ENCODE results near the gene ZNF674.

The ZNF674 gene

GRCh38 chrX:46506076-46506475 lies 39.1 kb downstream of the ZNF674 start:
- no peak overlapping the region for H3K4ac ChIP-seq (ENCODE audit: low read depth in 1 of 2, low read length in 2 of 2)
- no peak overlapping the region for H4K91ac ChIP-seq (ENCODE audit: low read length)
- no peak overlapping the region for H2BK5ac ChIP-seq (ENCODE audit: low read depth, low read length, poor library complexity, severe bottlenecking)
- no peaks in the 10 kb centered on the region for H3K4me1 ChIP-seq (ENCODE audit: control insufficient read depth, insufficient read depth, low read depth, low read length)
- no peak for DNase-seq
- H3K4me2 ChIP-seq (ENCODE audit: low read length, poor library complexity, severe bottlenecking): no peak overlapping the region
- no peak overlapping the region for H2BK120ac ChIP-seq (ENCODE audit: low read depth, low read length)
- peak overlapping the region in 1 of 2 experiments; percentile 19 for H3K4me3 ChIP-seq (ENCODE audit: insufficient read depth in 1 of 2, low read depth in 1 of 2, low read length in 2 of 2)
- no peak overlapping the region for H3K9ac ChIP-seq (ENCODE audit: low read length)
- H3K27ac ChIP-seq (ENCODE audit: low read length, poor library complexity, severe bottlenecking): no peak overlapping the region
- no peak overlapping the region for H4K8ac ChIP-seq (ENCODE audit: low read length)
- WGBS: 91% methylated on average over 1 of the region's 1 CpG
- no peak overlapping the region for H2BK12ac ChIP-seq (ENCODE audit: low read length in 2 of 2)
- peaks cover 65% of the 10 kb centered on the region for H3K9me3 ChIP-seq (ENCODE audit: control insufficient read depth, low read length)
- no peak overlapping the region for H2BK15ac ChIP-seq (ENCODE audit: low read depth, poor library complexity, severe bottlenecking)
- no peak overlapping the region for H3K14ac ChIP-seq (ENCODE audit: low read length in 2 of 2)
- no peak overlapping the region for H3K18ac ChIP-seq (ENCODE audit: low read depth in 1 of 2, low read length in 2 of 2)
- no peak overlapping the region for H2AK5ac ChIP-seq (ENCODE audit: low read length, severe bottlenecking)
- H3K79me1 ChIP-seq (replicated peaks; ENCODE audit: low read length, poor library complexity, severe bottlenecking): no peaks in the 10 kb centered on the region
- no peak overlapping the region for H2AFZ ChIP-seq (ENCODE audit: low read depth, low read length)
- H3K23ac ChIP-seq (ENCODE audit: low read length in 2 of 2): no peak overlapping the region
- H3K27me3 ChIP-seq (ENCODE audit: control insufficient read depth in 1 of 2, insufficient read depth in 1 of 2, low read length in 2 of 2): no peaks in the 10 kb centered on the region
- peaks cover 3 to 34% of the 10 kb centered on the region in 2 experiments for H3K36me3 ChIP-seq (ENCODE audit: control insufficient read depth in 1 of 2, insufficient read depth in 2 of 2, low read depth in 1 of 2, low read length in 2 of 2)

- H2BK5ac ChIP-seq (ENCODE audit: low read depth, low read length, poor library complexity, severe bottlenecking): no peak overlapping the region
- peaks cover 3 to 42% of the 10 kb centered on the region in 2 experiments for H3K36me3 ChIP-seq (ENCODE audit: control insufficient read depth in 1 of 2, insufficient read depth in 2 of 2, low read depth in 1 of 2, low read length in 2 of 2)
- no peak overlapping the region for H3K4me3 ChIP-seq (ENCODE audit: insufficient read depth in 1 of 2, low read depth in 1 of 2, low read length in 2 of 2)
- H4K91ac ChIP-seq (ENCODE audit: low read length): no peak overlapping the region
- no peak overlapping the region for H2BK12ac ChIP-seq (ENCODE audit: low read length in 2 of 2)
- H3K79me1 ChIP-seq (replicated peaks; ENCODE audit: low read length, poor library complexity, severe bottlenecking): no peaks in the 10 kb centered on the region
- no peak overlapping the region for H2BK15ac ChIP-seq (ENCODE audit: low read depth, poor library complexity, severe bottlenecking)
- DNase-seq: no peak
- H2AK5ac ChIP-seq (ENCODE audit: low read length, severe bottlenecking): no peak overlapping the region
- H4K8ac ChIP-seq (ENCODE audit: low read length): no peak overlapping the region
- WGBS: no CpG with 5 or more reads among the region's 2 CpGs
- H3K4ac ChIP-seq (ENCODE audit: low read depth in 1 of 2, low read length in 2 of 2): no peak overlapping the region
- H3K14ac ChIP-seq (ENCODE audit: low read length in 2 of 2): no peak overlapping the region
- no peak overlapping the region for H3K4me2 ChIP-seq (ENCODE audit: low read length, poor library complexity, severe bottlenecking)
- H3K23ac ChIP-seq (ENCODE audit: low read length in 2 of 2): no peak overlapping the region
- no peak overlapping the region for H3K27ac ChIP-seq (ENCODE audit: low read length, poor library complexity, severe bottlenecking)
- H2BK120ac ChIP-seq (ENCODE audit: low read depth, low read length): no peak overlapping the region
- H3K9ac ChIP-seq (ENCODE audit: low read length): no peak overlapping the region
- H2AFZ ChIP-seq (ENCODE audit: low read depth, low read length): no peak overlapping the region
- no peaks in the 10 kb centered on the region for H3K4me1 ChIP-seq (ENCODE audit: control insufficient read depth, insufficient read depth, low read depth, low read length)
- no peaks in the 10 kb centered on the region for H3K27me3 ChIP-seq (ENCODE audit: control insufficient read depth in 1 of 2, insufficient read depth in 1 of 2, low read length in 2 of 2)
- H3K18ac ChIP-seq (ENCODE audit: low read depth in 1 of 2, low read length in 2 of 2): no peak overlapping the region
- H3K9me3 ChIP-seq (ENCODE audit: control insufficient read depth, low read length): peaks cover 87% of the 10 kb centered on the region
Measured at GRCh38 chrX:46502848-46503247, 42.4 kb downstream of the ZNF674 start.

- Histone ChIP-seq H2BK120ac (ENCODE audit: low read depth, low read length) (no peak overlapping the region), H3K14ac (ENCODE audit: low read length in 2 of 2) (no peak overlapping the region), H3K9ac (ENCODE audit: low read length) (no peak overlapping the region), H2BK12ac (ENCODE audit: low read length in 2 of 2) (no peak overlapping the region), H2BK5ac (ENCODE audit: low read depth, low read length, poor library complexity, severe bottlenecking) (no peak overlapping the region), H3K4me1 (ENCODE audit: control insufficient read depth, insufficient read depth, low read depth, low read length) (no peaks in the 10 kb centered on the region), H3K79me1 (replicated peaks; ENCODE audit: low read length, poor library complexity, severe bottlenecking) (no peaks in the 10 kb centered on the region), H2AFZ (ENCODE audit: low read depth, low read length) (no peak overlapping the region), H3K4ac (ENCODE audit: low read depth in 1 of 2, low read length in 2 of 2) (no peak overlapping the region), H3K9me3 (ENCODE audit: control insufficient read depth, low read length) (peaks cover 85% of the 10 kb centered on the region), H4K91ac (ENCODE audit: low read length) (no peak overlapping the region), H3K27ac (ENCODE audit: low read length, poor library complexity, severe bottlenecking) (no peak overlapping the region), H2AK5ac (ENCODE audit: low read length, severe bottlenecking) (no peak overlapping the region), H3K4me2 (ENCODE audit: low read length, poor library complexity, severe bottlenecking) (no peak overlapping the region), H4K8ac (ENCODE audit: low read length) (no peak overlapping the region), H3K36me3 (ENCODE audit: control insufficient read depth in 1 of 2, insufficient read depth in 2 of 2, low read depth in 1 of 2, low read length in 2 of 2) (peaks cover 3 to 29% of the 10 kb centered on the region in 2 experiments), H3K27me3 (ENCODE audit: control insufficient read depth in 1 of 2, insufficient read depth in 1 of 2, low read length in 2 of 2) (no peaks in the 10 kb centered on the region), H3K18ac (ENCODE audit: low read depth in 1 of 2, low read length in 2 of 2) (no peak overlapping the region), H2BK15ac (ENCODE audit: low read depth, poor library complexity, severe bottlenecking) (no peak overlapping the region), H3K23ac (ENCODE audit: low read length in 2 of 2) (no peak overlapping the region), H3K4me3 (ENCODE audit: insufficient read depth in 1 of 2, low read depth in 1 of 2, low read length in 2 of 2) (peak overlapping the region in 1 of 2 experiments; percentile 30)
- DNase-seq: peak; percentile 4
- no CpG with 5 or more reads among the region's 1 CpG for WGBS
Measured at GRCh38 chrX:46500054-46500453, 45.2 kb downstream of the ZNF674 start.

GRCh38 chrX:46488712-46489111 lies 56.5 kb downstream of the ZNF674 start:
- H3K4me2 ChIP-seq (ENCODE audit: low read length, poor library complexity, severe bottlenecking): no peak overlapping the region
- H3K79me1 ChIP-seq (replicated peaks; ENCODE audit: low read length, poor library complexity, severe bottlenecking): no peaks in the 10 kb centered on the region
- no peak overlapping the region for H2BK5ac ChIP-seq (ENCODE audit: low read depth, low read length, poor library complexity, severe bottlenecking)
- no peak overlapping the region for H4K8ac ChIP-seq (ENCODE audit: low read length)
- H3K27ac ChIP-seq (ENCODE audit: low read length, poor library complexity, severe bottlenecking): no peak overlapping the region
- peaks cover 0 to 9% of the 10 kb centered on the region in 2 experiments for H3K36me3 ChIP-seq (ENCODE audit: control insufficient read depth in 1 of 2, insufficient read depth in 2 of 2, low read depth in 1 of 2, low read length in 2 of 2)
- H3K23ac ChIP-seq (ENCODE audit: low read length in 2 of 2): no peak overlapping the region
- no peak overlapping the region for H3K14ac ChIP-seq (ENCODE audit: low read length in 2 of 2)
- no peak overlapping the region for H2BK15ac ChIP-seq (ENCODE audit: low read depth, poor library complexity, severe bottlenecking)
- WGBS: 88% methylated on average over 10 of the region's 10 CpGs
- H3K4me1 ChIP-seq (ENCODE audit: control insufficient read depth, insufficient read depth, low read depth, low read length): no peaks in the 10 kb centered on the region
- no peak overlapping the region for H3K4ac ChIP-seq (ENCODE audit: low read depth in 1 of 2, low read length in 2 of 2)
- peaks cover 58% of the 10 kb centered on the region for H3K9me3 ChIP-seq (ENCODE audit: control insufficient read depth, low read length)
- no peak overlapping the region for H3K4me3 ChIP-seq (ENCODE audit: insufficient read depth in 1 of 2, low read depth in 1 of 2, low read length in 2 of 2)
- H2AK5ac ChIP-seq (ENCODE audit: low read length, severe bottlenecking): no peak overlapping the region
- no peak overlapping the region for H2BK12ac ChIP-seq (ENCODE audit: low read length in 2 of 2)
- H2AFZ ChIP-seq (ENCODE audit: low read depth, low read length): no peak overlapping the region
- no peak overlapping the region for H3K18ac ChIP-seq (ENCODE audit: low read depth in 1 of 2, low read length in 2 of 2)
- no peak overlapping the region for H2BK120ac ChIP-seq (ENCODE audit: low read depth, low read length)
- no peak for DNase-seq
- H4K91ac ChIP-seq (ENCODE audit: low read length): no peak overlapping the region
- no peak overlapping the region for H3K9ac ChIP-seq (ENCODE audit: low read length)
- no peaks in the 10 kb centered on the region for H3K27me3 ChIP-seq (ENCODE audit: control insufficient read depth in 1 of 2, insufficient read depth in 1 of 2, low read length in 2 of 2)

Measured in mesenchymal stem cell (in vitro differentiated cells and primary cell).